DND-41 (cell line): ENCODE data around the gene PTPRG.
A peak's percentile ranks its signal among the peaks of the same experiment; 100 is the strongest.

ENCODE experiments used
- ATAC-seq: fragments of 200-7000 bp; cut with Tn5 transposase; 3 replicates; pipeline ENCODE4 v1.9.1; 2021; ENCODE audit warnings: low read depth; ENCODE audit not compliant: insufficient read depth
- DNase-seq: peaks from one replicate; pipeline ENCODE4 v3.0.0-alpha.2; 2020
- H2AFZ ChIP-seq: 2 replicates; pipeline ENCODE4 v1.6.0; 2012; ENCODE audit warnings: low read depth, low read length
- H3K27ac ChIP-seq: 2 replicates; pipeline ENCODE4 v1.5.1; 2012; ENCODE audit warnings: low read length, inconsistent platforms
- H3K27me3 ChIP-seq: fragments of 200-600 bp; sonication (generic); 2 replicates; pipeline ENCODE4 v1.6.0; 2012; ENCODE audit warnings: low read length, mild to moderate bottlenecking, inconsistent platforms; ENCODE audit not compliant: insufficient read depth, poor library complexity
- H3K36me3 ChIP-seq: 2 replicates; pipeline ENCODE4 v1.5.1; 2012; ENCODE audit warnings: low read length, inconsistent platforms; ENCODE audit not compliant: insufficient read depth
- H3K4me1 ChIP-seq: 2 replicates; pipeline ENCODE4 v1.5.1; 2012; ENCODE audit warnings: mild to moderate bottlenecking, low read length; ENCODE audit not compliant: insufficient read depth
- H3K4me2 ChIP-seq: 2 replicates; pipeline ENCODE4 v1.6.0; 2012; ENCODE audit warnings: mild to moderate bottlenecking, moderate library complexity, low read length, inconsistent platforms; ENCODE audit not compliant: insufficient read depth
- H3K4me3 ChIP-seq, 2 experiments: fragments of 200-600 bp in 1 of 2; shearing (Covaris generic) in 1 of 2; 2 replicates each; pipeline ENCODE4 v1.5.1; 2012 to 2016; ENCODE audit warnings: inconsistent platforms in 2 of 2, low read length in 2 of 2, mild to moderate bottlenecking in 2 of 2, low read depth in 1 of 2, moderate library complexity in 1 of 2
- H3K79me2 ChIP-seq: 2 replicates; pipeline ENCODE4 v1.6.0; 2012; ENCODE audit warnings: low read length, inconsistent platforms; ENCODE audit not compliant: insufficient read depth
- H3K9ac ChIP-seq: 2 replicates; pipeline ENCODE4 v1.6.0; 2012; ENCODE audit warnings: low read depth, mild to moderate bottlenecking, inconsistent platforms, low read length, moderate library complexity
- H3K9me3 ChIP-seq: 2 replicates; pipeline ENCODE4 v1.5.1; 2012; ENCODE audit warnings: low read length, moderate library complexity, mild to moderate bottlenecking, inconsistent platforms; ENCODE audit not compliant: insufficient read depth, severe bottlenecking
- H4K20me1 ChIP-seq: 2 replicates; pipeline ENCODE4 v1.6.0; 2012; ENCODE audit warnings: low read length; ENCODE audit not compliant: insufficient read depth
- EZH2 ChIP-seq: IDR thresholded peaks from 3 replicates; pipeline ENCODE4 v1.6.1; 2012; ENCODE audit warnings: borderline replicate concordance, low read depth, mild to moderate bottlenecking, moderate library complexity, low read length, inconsistent platforms; ENCODE audit not compliant: severe bottlenecking
- TF ChIP-seq, protein P1 (sequence below): IDR thresholded peaks from 2 replicates; pipeline ENCODE4 v1.5.1; 2012; ENCODE audit warnings: borderline replicate concordance, low read length, moderate library complexity, mild to moderate bottlenecking; ENCODE audit not compliant: poor library complexity, severe bottlenecking; ENCODE audit errors: extremely low read depth

Gene PTPRG

GRCh38 chr3:62187022-62187431 is 625.7 kb downstream of the PTPRG start:
- H3K4me2 ChIP-seq: no peak overlapping the region

GRCh38 chr3:62188681-62189375 is 627.5 kb downstream of the PTPRG start:
- no peak overlapping the region for H3K27ac ChIP-seq
- no peaks in the 10 kb centered on the region for H4K20me1 ChIP-seq
- no peaks in the 10 kb centered on the region for H3K79me2 ChIP-seq
- peak overlapping the region in 1 of 2 experiments; percentile 38; a peak in 2 of 4 replicates for H3K4me3 ChIP-seq
- ATAC-seq (peak; percentile 90), DNase-seq (peak; percentile 77)
- H3K4me2 ChIP-seq: peak overlapping the region; percentile 50; the same call in 1 of the 2 replicates
- TF ChIP-seq, protein P1, sequence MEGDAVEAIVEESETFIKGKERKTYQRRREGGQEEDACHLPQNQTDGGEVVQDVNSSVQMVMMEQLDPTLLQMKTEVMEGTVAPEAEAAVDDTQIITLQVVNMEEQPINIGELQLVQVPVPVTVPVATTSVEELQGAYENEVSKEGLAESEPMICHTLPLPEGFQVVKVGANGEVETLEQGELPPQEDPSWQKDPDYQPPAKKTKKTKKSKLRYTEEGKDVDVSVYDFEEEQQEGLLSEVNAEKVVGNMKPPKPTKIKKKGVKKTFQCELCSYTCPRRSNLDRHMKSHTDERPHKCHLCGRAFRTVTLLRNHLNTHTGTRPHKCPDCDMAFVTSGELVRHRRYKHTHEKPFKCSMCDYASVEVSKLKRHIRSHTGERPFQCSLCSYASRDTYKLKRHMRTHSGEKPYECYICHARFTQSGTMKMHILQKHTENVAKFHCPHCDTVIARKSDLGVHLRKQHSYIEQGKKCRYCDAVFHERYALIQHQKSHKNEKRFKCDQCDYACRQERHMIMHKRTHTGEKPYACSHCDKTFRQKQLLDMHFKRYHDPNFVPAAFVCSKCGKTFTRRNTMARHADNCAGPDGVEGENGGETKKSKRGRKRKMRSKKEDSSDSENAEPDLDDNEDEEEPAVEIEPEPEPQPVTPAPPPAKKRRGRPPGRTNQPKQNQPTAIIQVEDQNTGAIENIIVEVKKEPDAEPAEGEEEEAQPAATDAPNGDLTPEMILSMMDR: peak; percentile 94
- no peak for TF ChIP-seq EZH2
- H2AFZ ChIP-seq: peak overlapping the region; percentile 69
- H3K27me3 ChIP-seq: no peaks in the 10 kb centered on the region
- 0 out of 2 replicates have a peak overlapping the region, but pooled peaks have one; percentile 24 for H3K9ac ChIP-seq
- H3K4me1 ChIP-seq: peaks cover 8% of the 10 kb centered on the region
- H3K36me3 ChIP-seq: no peaks in the 10 kb centered on the region
- no peaks in the 10 kb centered on the region for H3K9me3 ChIP-seq

More at GRCh38 chr3:62187022-62187431, 625.7 kb downstream of the PTPRG start:
- ATAC-seq: no peak
- Histone ChIP-seq H3K4me1 (peaks cover 8% of the 10 kb centered on the region), H3K9ac (no peak overlapping the region), H2AFZ (no peak overlapping the region), H4K20me1 (no peaks in the 10 kb centered on the region), H3K36me3 (no peaks in the 10 kb centered on the region), H3K4me3 (no peak overlapping the region), H3K79me2 (no peaks in the 10 kb centered on the region), H3K27me3 (no peaks in the 10 kb centered on the region), H3K27ac (no peak overlapping the region), H3K9me3 (no peaks in the 10 kb centered on the region)
- TF ChIP-seq, protein P1: peak; percentile 46
- no peak for TF ChIP-seq EZH2
- DNase-seq: no peak

GRCh38 chr3:62189376-62189698 is 628.0 kb downstream of the PTPRG start:
- no peak for DNase-seq
- Histone ChIP-seq H3K36me3 (no peaks in the 10 kb centered on the region), H3K27me3 (no peaks in the 10 kb centered on the region), H2AFZ (peak overlapping the region; percentile 69), H3K79me2 (no peaks in the 10 kb centered on the region), H3K9me3 (no peaks in the 10 kb centered on the region), H4K20me1 (no peaks in the 10 kb centered on the region), H3K4me3 (no peak overlapping the region), H3K9ac (no peak overlapping the region), H3K4me1 (peaks cover 8% of the 10 kb centered on the region; the same call in 1 of the 2 replicates), H3K4me2 (peak overlapping the region; percentile 50; the same call in 1 of the 2 replicates), H3K27ac (no peak overlapping the region)
- ATAC-seq: no peak
- TF ChIP-seq, protein P1: no peak
